LNCAP (cell line): Measurements from ENCODE around the gene RILPL1.

Experiments
- CTCF ChIP-seq: fragments of 450-650 bp; IDR thresholded peaks from 2 replicates; pipeline ENCODE4 v1.5.1; 2017; ENCODE audit warnings: mild to moderate bottlenecking

Gene RILPL1

GRCh38 chr12:123506059-123506842, 27.3 kb downstream of the RILPL1 start:
- no peak for TF ChIP-seq CTCF

GRCh38 chr12:123502163-123502704, 31.3 kb downstream of the RILPL1 start:
- TF ChIP-seq CTCF, result no peak

- no peak for TF ChIP-seq CTCF
These were observed 34.2 kb downstream of the RILPL1 start for GRCh38 chr12:123499332-123499731.

- TF ChIP-seq CTCF, result no peak
These were observed 35.2 kb downstream of the RILPL1 start for GRCh38 chr12:123498126-123498825.

- no peak for TF ChIP-seq CTCF
These were observed 36.5 kb downstream of the RILPL1 start for GRCh38 chr12:123497065-123497464.

- no peak for TF ChIP-seq CTCF
These were observed 39.2 kb downstream of the RILPL1 start for GRCh38 chr12:123494124-123494851.

- no peak for TF ChIP-seq CTCF
These were observed 42.0 kb downstream of the RILPL1 start for GRCh38 chr12:123491481-123491880.
